ENCODE measurements around the gene TTLL9.

DNA sequence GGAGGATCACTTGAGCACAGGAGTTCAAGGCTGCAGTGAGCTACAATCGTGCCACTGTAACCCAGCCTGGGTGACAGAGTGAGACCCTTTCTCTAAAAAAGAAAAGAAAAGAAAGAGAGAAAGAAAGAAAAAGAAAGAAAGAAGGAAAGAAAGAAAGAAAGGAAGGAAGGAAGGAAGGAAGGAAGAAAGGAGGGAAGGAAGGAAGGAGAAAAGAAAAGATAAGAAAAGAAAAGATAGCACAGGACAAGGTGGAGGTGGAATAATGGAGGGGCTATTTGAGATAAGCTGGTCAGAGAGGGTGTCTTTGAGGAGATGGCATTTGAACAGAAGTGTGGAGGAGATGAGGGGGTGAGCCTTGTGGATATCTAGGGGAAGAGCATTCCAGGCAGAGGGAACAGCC, 84.1 kb downstream of the TTLL9 start:
- TF ChIP-seq CTCF (conservative IDR thresholded peaks at IDR 0.05; ENCODE audit: low read depth, low read length) (no peak), EZH2 (IDR thresholded peaks at IDR 0.05; ENCODE audit: borderline replicate concordance, low read depth, low read length, poor library complexity, severe bottlenecking) (no peak)
